SK-N-SH (cell line): Measurements from ENCODE around the gene NEU2.

Experiments
- ELF1 ChIP-seq: IDR thresholded peaks from 2 replicates; pipeline ENCODE4 v1.4.0; 2012
- EZH2phosphoT487 ChIP-seq: fragments of 200-600 bp; sonication (generic); IDR thresholded peaks from 2 replicates; pipeline ENCODE4 v1.6.1; 2017; ENCODE audit warnings: low read depth, mixed run types, mild to moderate bottlenecking, antibody characterized with exemption, moderate library complexity, borderline replicate concordance
- FOXJ3 ChIP-seq: sonication (generic); formaldehyde crosslinking; IDR thresholded peaks from 2 replicates; pipeline ENCODE4 v1.5.1; 2020; ENCODE audit warnings: mild to moderate bottlenecking, missing genetic modification reagents
- FOXM1 ChIP-seq: IDR thresholded peaks from 2 replicates; pipeline ENCODE4 v1.4.0; 2012; ENCODE audit warnings: low read depth, mild to moderate bottlenecking
- GATA2 ChIP-seq: sonication (generic); formaldehyde crosslinking; IDR thresholded peaks from 2 replicates; pipeline ENCODE4 v1.5.0; 2020; ENCODE audit warnings: mild to moderate bottlenecking, missing genetic modification reagents
- JUND ChIP-seq: IDR thresholded peaks from 2 replicates; pipeline ENCODE4 v1.4.0; 2012
- NRF1 ChIP-seq: IDR thresholded peaks from 2 replicates; pipeline ENCODE4 v1.6.1; 2012; ENCODE audit warnings: low read depth, mild to moderate bottlenecking, low read length
- RAD21 ChIP-seq: IDR thresholded peaks from 2 replicates; pipeline ENCODE4 v1.6.1; 2012; ENCODE audit warnings: mild to moderate bottlenecking, low read length
- SMC3 ChIP-seq: IDR thresholded peaks from 2 replicates; pipeline ENCODE4 v1.6.1; 2012; ENCODE audit warnings: low read depth, low read length, improper control_type of control experiment
- TEAD4 ChIP-seq: IDR thresholded peaks from 2 replicates; pipeline ENCODE4 v1.4.0; 2012; ENCODE audit warnings: mild to moderate bottlenecking, borderline replicate concordance; ENCODE audit not compliant: insufficient read depth
- TF ChIP-seq, protein P1 (sequence below): fragments of 200-600 bp; sonication (generic); IDR thresholded peaks from 2 replicates; pipeline ENCODE4 v1.6.1; 2017; ENCODE audit warnings: antibody characterized with exemption, mild to moderate bottlenecking, moderate library complexity
- TF ChIP-seq, protein P2 (sequence below): IDR thresholded peaks from 2 replicates; pipeline ENCODE4 v1.4.0; 2012; ENCODE audit warnings: low read depth, borderline replicate concordance

DNA sequence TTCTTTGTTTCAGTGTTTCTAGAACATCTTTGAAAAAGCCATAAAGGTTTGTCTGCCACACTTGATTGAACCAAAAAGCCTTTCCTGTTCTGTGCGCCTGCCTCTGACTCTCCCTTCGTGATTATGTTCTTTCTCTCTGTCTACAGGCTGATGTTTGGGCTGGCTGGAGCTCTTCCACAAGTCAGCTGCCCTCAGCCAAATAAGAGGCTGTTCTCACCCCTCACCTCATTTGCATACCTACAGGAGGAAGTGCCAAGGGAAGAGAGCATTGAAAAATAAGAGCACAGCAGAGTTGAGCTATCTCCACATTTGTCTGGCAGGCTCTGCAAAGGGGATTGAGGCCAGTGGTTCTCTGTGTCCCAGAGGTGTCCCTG, 43.5 kb downstream of the NEU2 start:
- TF ChIP-seq TEAD4 (no peak), GATA2 (no peak), RAD21 (no peak), JUND (no peak), FOXJ3 (CRISPR knock-in tag) (no peak), SMC3 (no peak), ELF1 (no peak), NRF1 (no peak), EZH2phosphoT487 (no peak), FOXM1 (no peak)
- TF ChIP-seq, protein P1, sequence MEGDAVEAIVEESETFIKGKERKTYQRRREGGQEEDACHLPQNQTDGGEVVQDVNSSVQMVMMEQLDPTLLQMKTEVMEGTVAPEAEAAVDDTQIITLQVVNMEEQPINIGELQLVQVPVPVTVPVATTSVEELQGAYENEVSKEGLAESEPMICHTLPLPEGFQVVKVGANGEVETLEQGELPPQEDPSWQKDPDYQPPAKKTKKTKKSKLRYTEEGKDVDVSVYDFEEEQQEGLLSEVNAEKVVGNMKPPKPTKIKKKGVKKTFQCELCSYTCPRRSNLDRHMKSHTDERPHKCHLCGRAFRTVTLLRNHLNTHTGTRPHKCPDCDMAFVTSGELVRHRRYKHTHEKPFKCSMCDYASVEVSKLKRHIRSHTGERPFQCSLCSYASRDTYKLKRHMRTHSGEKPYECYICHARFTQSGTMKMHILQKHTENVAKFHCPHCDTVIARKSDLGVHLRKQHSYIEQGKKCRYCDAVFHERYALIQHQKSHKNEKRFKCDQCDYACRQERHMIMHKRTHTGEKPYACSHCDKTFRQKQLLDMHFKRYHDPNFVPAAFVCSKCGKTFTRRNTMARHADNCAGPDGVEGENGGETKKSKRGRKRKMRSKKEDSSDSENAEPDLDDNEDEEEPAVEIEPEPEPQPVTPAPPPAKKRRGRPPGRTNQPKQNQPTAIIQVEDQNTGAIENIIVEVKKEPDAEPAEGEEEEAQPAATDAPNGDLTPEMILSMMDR, result no peak
- TF ChIP-seq, protein P2, sequence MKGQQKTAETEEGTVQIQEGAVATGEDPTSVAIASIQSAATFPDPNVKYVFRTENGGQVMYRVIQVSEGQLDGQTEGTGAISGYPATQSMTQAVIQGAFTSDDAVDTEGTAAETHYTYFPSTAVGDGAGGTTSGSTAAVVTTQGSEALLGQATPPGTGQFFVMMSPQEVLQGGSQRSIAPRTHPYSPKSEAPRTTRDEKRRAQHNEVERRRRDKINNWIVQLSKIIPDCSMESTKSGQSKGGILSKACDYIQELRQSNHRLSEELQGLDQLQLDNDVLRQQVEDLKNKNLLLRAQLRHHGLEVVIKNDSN, result no peak
